Upper lobe of right lung (tissue), 1 donor: Measurements from ENCODE around the gene TSEN34. TPM values are rescaled to one million over a fixed set of nuclear protein-coding genes. Genes with fewer than 3 reads are reported as not detected.

Source experiments
- ATAC-seq: fragments of 200-7000 bp; cut with Tn5 transposase; one replicate; pipeline ENCODE4 v1.9.1; 2020; ENCODE audit warnings: mild to moderate bottlenecking, moderate library complexity
- DNase-seq: peaks from one replicate; pipeline ENCODE4 v3.0.0-alpha.2; 2020
- H3K27ac ChIP-seq: fragments of 200-600 bp; one replicate; pipeline ENCODE4 v1.8.0; 2022
- H3K27me3 ChIP-seq: fragments of 200-600 bp; one replicate; pipeline ENCODE4 v1.8.0; 2022; ENCODE audit warnings: mild to moderate bottlenecking
- H3K36me3 ChIP-seq: fragments of 200-600 bp; one replicate; pipeline ENCODE4 v1.8.0; 2022
- H3K4me1 ChIP-seq: fragments of 200-600 bp; one replicate; pipeline ENCODE4 v1.8.0; 2022
- H3K4me3 ChIP-seq: fragments of 200-600 bp; one replicate; pipeline ENCODE4 v1.8.0; 2022; ENCODE audit warnings: mild to moderate bottlenecking
- H3K9me3 ChIP-seq: fragments of 200-600 bp; one replicate; pipeline ENCODE4 v1.8.0; 2022
- intact Hi-C: fragments of 100-400 bp; cut with DNase I; formaldehyde crosslinking; loops from one replicate; pipeline ENCODE4 v1.11.0; 2022
- total RNA-seq: library from RNA; stranded (reverse); fragmentation: NEBNext Ultra II Directional; extraction: Animal tissue kit (Norgen Biotek cat#: 25700); gene quantifications from one replicate; pipeline ENCODE4 v1.2.1, GENCODE V29; 2021
- TF ChIP-seq, protein P1 (sequence below): fragments of 200-600 bp; IDR thresholded peaks from one replicate; pipeline ENCODE4 v1.8.0; 2022; ENCODE audit warnings: antibody characterized with exemption
- donor health status: DM: no; HTN: yes; CAD: no; lungs with severe emphysema.

Gene TSEN34
- total RNA-seq, 1 donor from 2014 or later, result 34.7 TPM

DNA sequence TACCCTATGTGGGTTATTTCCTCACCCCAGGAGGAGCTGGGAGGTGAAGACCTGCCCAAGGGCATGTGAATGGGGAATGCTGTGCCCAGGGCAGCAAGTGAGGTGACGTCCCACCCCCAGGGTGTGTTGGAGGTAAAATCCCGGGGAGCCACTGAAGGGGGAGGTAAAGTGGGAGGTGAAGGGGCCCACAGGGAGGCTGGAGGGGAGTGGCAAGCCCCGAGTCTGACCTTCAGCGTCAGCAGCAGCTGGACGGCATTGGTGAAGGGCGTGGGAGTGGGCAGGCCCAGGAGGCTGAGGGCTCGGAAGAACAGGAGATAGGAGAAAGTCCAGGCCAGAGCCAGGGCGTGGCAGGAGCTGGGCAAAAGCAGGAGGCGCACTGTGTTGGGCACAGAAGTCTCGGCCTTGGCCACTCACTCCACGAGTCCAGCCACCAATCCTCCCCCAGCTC lies 4.2 kb upstream of the TSEN34 start:
- DNase-seq, result no peak
- Histone ChIP-seq H3K4me3 (no peak overlapping the region), H3K4me1 (peaks cover 13% of the 10 kb centered on the region), H3K27ac (no peak overlapping the region), H3K27me3 (no peaks in the 10 kb centered on the region), H3K36me3 (peaks cover 11% of the 10 kb centered on the region), H3K9me3 (no peaks in the 10 kb centered on the region)
- no peak for ATAC-seq
- intact Hi-C loops, result no loop called here
- TF ChIP-seq, protein P1, sequence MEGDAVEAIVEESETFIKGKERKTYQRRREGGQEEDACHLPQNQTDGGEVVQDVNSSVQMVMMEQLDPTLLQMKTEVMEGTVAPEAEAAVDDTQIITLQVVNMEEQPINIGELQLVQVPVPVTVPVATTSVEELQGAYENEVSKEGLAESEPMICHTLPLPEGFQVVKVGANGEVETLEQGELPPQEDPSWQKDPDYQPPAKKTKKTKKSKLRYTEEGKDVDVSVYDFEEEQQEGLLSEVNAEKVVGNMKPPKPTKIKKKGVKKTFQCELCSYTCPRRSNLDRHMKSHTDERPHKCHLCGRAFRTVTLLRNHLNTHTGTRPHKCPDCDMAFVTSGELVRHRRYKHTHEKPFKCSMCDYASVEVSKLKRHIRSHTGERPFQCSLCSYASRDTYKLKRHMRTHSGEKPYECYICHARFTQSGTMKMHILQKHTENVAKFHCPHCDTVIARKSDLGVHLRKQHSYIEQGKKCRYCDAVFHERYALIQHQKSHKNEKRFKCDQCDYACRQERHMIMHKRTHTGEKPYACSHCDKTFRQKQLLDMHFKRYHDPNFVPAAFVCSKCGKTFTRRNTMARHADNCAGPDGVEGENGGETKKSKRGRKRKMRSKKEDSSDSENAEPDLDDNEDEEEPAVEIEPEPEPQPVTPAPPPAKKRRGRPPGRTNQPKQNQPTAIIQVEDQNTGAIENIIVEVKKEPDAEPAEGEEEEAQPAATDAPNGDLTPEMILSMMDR, result no peak

DNA sequence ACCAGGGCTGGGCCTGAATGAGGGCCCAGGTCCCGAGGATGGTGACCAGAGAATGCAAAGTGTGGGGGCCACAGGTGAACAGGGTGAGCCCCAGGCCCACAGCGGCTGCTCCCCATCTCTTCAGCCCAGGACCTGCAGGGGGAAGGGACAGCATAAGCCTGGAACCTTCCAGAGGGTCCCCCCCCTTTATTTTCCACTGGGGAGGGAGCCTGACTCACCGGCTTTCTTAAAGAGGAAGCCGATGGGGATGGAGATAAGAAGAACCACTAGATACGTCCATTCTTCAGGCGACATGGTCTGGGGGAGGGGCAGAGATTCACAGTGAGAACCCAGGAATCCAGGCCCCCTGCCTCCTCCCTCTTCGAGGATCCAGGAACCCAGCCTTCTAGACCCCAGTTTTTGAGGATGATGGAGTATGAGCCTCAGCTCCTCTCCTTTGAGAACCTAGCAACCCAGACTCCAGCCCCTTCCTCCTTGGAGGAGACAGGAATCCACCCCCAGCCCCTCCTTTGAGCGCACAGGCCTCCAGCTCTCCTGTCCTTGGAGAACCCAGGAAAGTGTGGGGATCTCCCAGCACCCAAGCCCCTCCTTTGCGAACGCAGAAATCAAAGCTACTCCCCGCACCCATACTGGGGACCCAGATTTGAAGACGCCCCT lies 2.8 kb upstream of the TSEN34 start:
- Histone ChIP-seq H3K27ac (peak overlapping the region; percentile 99), H3K4me1 (peaks cover 21% of the 10 kb centered on the region), H3K4me3 (peak overlapping the region; percentile 98), H3K27me3 (no peaks in the 10 kb centered on the region), H3K9me3 (no peaks in the 10 kb centered on the region), H3K36me3 (peaks cover 19% of the 10 kb centered on the region)
- TF ChIP-seq, protein P1, result no peak
- peak; percentile 60 for DNase-seq
- intact Hi-C loops, result no loop called here
- no peak for ATAC-seq

DNA sequence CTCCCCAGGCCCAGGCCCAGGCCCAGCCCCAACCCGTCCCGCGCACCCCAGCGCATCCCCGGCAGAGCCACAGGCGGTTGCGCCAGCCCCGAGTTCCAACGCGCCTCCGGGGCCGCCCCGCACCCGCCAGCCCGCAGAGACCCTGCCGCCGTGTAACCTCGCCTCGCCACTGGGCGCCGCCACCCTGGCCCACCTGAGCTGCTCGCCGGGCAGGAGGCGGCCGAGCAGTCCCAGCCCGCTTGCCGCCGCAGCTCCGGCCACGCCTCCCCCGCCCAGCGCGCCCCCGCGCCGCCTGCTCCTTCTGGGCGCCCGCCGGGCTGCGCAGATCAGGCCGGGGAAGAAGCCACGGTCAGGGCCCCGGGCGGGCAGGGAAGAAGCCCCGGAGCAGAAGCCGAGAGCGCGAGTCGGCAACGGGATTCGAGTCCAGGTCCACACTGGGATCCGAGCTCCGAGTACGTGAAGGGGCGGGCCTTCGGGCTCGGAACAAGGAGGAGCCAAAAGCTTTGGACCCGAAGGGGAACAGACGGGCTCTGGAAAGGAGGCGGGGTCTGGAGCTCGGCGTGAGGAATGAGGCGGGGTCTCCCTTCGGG lies 1.9 kb upstream of the TSEN34 start, which contains the start of gene MBOAT7:
MBOAT7 (minus strand) TSS at position 436 of the 590 bp plus-strand sequence. CDS start 1,072 bp downstream, outside the sequence.
- ATAC-seq (peak; percentile 4), DNase-seq (no peak)
- intact Hi-C loops, result no loop called here
- peak within 1 kb of the TSS; percentile 99 for H3K27ac ChIP-seq
- H3K4me1 ChIP-seq, result peaks cover 21% of the 10 kb centered on the region
- H3K9me3 ChIP-seq, result no peaks in the 10 kb centered on the region
- H3K4me3 ChIP-seq, result peak within 1 kb of the TSS; percentile 98
- TF ChIP-seq, protein P1, result peak; percentile 28
- no peaks in the 10 kb centered on the region for H3K27me3 ChIP-seq
- H3K36me3 ChIP-seq, result peaks cover 23% of the 10 kb centered on the region

DNA sequence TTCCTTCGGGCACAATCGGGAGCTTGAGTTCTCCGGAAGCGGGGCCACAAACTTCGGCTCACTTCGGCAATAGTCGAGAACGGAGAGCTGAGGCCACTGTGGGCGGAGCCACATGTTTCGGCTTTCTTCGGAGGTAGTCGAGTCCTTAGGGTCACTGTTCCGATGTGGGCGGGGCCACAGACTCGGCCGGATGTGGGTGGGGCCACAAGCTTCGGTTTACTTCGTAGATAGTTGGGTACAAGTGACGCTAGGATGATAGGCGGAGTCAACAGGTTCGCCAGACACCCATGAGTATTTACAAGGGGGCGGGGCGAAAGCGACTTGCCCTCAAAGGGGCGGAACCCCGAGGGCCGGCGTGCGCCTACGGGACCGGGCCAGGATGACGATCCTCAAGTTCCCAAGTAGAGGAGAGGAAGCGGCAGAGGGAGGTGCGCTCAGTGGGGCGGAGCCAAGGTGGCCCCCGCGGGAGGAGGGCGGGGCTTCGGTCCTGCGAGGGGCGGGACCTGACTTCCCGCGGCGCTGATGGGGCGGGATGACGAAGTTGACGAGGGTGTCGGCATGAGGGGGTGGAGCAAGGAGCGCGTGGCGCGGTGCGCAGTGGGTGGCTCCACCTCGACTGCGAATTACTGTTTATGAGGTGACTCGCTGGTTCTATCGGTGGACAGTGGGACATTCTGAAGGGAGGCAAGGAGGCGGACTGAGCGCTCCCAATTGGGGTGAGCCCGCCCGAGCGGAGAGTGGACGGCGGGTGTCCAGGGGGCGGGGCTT lies 1.2 kb upstream of the TSEN34 start:
- Histone ChIP-seq H3K4me1 (peaks cover 21% of the 10 kb centered on the region), H3K27ac (peak overlapping the region; percentile 99), H3K9me3 (no peaks in the 10 kb centered on the region), H3K4me3 (peak overlapping the region; percentile 98), H3K36me3 (peaks cover 30% of the 10 kb centered on the region), H3K27me3 (no peaks in the 10 kb centered on the region)
- DNase-seq, result peak; percentile 100
- TF ChIP-seq, protein P1, result no peak
- intact Hi-C loops, result no loop called here
- ATAC-seq, result peak; percentile 82

DNA sequence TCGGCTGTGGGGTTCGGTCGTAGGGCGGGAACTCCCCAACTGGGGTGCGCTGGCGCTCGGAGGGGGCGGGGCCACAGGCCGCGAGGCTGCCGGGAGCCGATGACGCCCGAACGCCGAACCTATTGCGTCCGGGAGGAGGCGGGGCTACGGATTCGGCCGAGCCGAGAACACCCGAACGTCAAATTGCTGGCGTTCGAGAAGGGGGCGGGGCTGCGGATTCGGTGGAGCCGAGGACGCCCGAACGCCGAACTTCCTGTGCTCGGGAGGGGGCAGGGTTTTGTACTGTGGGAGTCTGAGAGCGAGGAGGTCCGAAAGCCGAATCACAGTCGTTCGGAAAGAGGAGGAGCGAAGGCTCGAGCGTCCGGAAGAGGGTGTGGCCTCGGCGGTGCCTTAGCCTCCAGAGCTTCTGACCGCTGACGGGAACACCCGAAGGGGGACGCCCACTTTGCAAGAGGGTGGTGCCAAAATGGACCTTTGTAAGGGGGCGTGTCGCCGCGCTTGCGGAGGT lies 551 bp upstream of the TSEN34 start:
- TF ChIP-seq, protein P1, result no peak
- Histone ChIP-seq H3K27me3 (no peaks in the 10 kb centered on the region), H3K27ac (peak overlapping the region; percentile 99), H3K4me1 (peaks cover 21% of the 10 kb centered on the region), H3K36me3 (peaks cover 37% of the 10 kb centered on the region), H3K4me3 (peak overlapping the region; percentile 98), H3K9me3 (no peaks in the 10 kb centered on the region)
- DNase-seq (peak; percentile 99), ATAC-seq (peak; percentile 76)
- intact Hi-C loops, result no loop called here
